ENCODE data around the gene DTNBP1. TPM values are rescaled to one million over a fixed set of nuclear protein-coding genes. Genes with fewer than 3 reads are reported as not detected.

The DTNBP1 gene
- total RNA-seq, 1 experiment from 2014 or later, result 20.7 TPM

- no peaks in the 10 kb centered on the region for H3K9me3 ChIP-seq
- H3K36me3 Mint-ChIP-seq (ENCODE audit: insufficient read depth, unreplicated experiment), result no peaks in the 10 kb centered on the region
- H3K27ac Mint-ChIP-seq (ENCODE audit: unreplicated experiment), result no peak overlapping the region
- H3K4me3 ChIP-seq (ENCODE audit: low read depth, low read length), result no peak overlapping the region
- peaks cover 6% of the 10 kb centered on the region; the same call in 1 of the 2 replicates for H3K4me1 ChIP-seq
- H3K27me3 Mint-ChIP-seq (ENCODE audit: insufficient read depth, unreplicated experiment), result no peaks in the 10 kb centered on the region
- no peak for TF ChIP-seq CTCF (IDR thresholded peaks at IDR 0.05; ENCODE audit: insufficient read depth in 1 of 2, low read depth in 1 of 2, low read length in 1 of 2, severe bottlenecking in 1 of 2, unreplicated experiment in 1 of 2)
- no TSS peak for BruUV-seq (replicated peaks)
- H3K4me1 Mint-ChIP-seq (ENCODE audit: low read depth, unreplicated experiment), result peaks cover 4% of the 10 kb centered on the region
- intact Hi-C loops (cut with micrococcal nuclease; ENCODE audit: unreplicated experiment), result no loop called here
- H3K4me3 Mint-ChIP-seq (ENCODE audit: unreplicated experiment), result no peak overlapping the region
- H3K27me3 ChIP-seq (replicated peaks; ENCODE audit: control insufficient read depth, insufficient read depth, low read length), result no peaks in the 10 kb centered on the region
- no peak for DNase-seq
- POLR2A ChIA-PET, result no interaction called here
- CTCF ChIA-PET, result interaction anchor here (0.6 kb wide), 1 partner anchor 150 kb away, joined by 5 read pairs; no protein-coding TSS in a partner anchor
- H3K36me3 ChIP-seq (ENCODE audit: control insufficient read depth, insufficient read depth, low read length), result no peaks in the 10 kb centered on the region
- H3K9me3 Mint-ChIP-seq (ENCODE audit: unreplicated experiment), result no peaks in the 10 kb centered on the region
These were observed 35.8 kb downstream of the DTNBP1 start for GRCh38 chr6:15626878-15627674.

GRCh38 chr6:15626160-15626559 is 36.7 kb downstream of the DTNBP1 start:
- Histone ChIP-seq H3K4me1 (no peaks in the 10 kb centered on the region), H3K36me3 (ENCODE audit: control insufficient read depth, insufficient read depth, low read length) (no peaks in the 10 kb centered on the region), H3K9me3 (no peaks in the 10 kb centered on the region), H3K27me3 (replicated peaks; ENCODE audit: control insufficient read depth, insufficient read depth, low read length) (no peaks in the 10 kb centered on the region), H3K4me3 (ENCODE audit: low read depth, low read length) (no peak overlapping the region)
- TF ChIP-seq CTCF (IDR thresholded peaks at IDR 0.05; ENCODE audit: insufficient read depth in 1 of 2, low read depth in 1 of 2, low read length in 1 of 2, severe bottlenecking in 1 of 2, unreplicated experiment in 1 of 2), result no peak
- H3K9me3 Mint-ChIP-seq (ENCODE audit: unreplicated experiment), result no peaks in the 10 kb centered on the region
- CTCF ChIA-PET, result interaction anchor here (0.6 kb wide), 1 partner anchor 149 kb away, joined by 5 read pairs; no protein-coding TSS in a partner anchor
- no peaks in the 10 kb centered on the region for H3K36me3 Mint-ChIP-seq (ENCODE audit: insufficient read depth, unreplicated experiment)
- no TSS peak for BruUV-seq (replicated peaks)
- H3K27ac Mint-ChIP-seq (ENCODE audit: unreplicated experiment), result no peak overlapping the region
- H3K4me1 Mint-ChIP-seq (ENCODE audit: low read depth, unreplicated experiment), result peaks cover 8% of the 10 kb centered on the region
- no peak for DNase-seq
- intact Hi-C loops (cut with micrococcal nuclease; ENCODE audit: unreplicated experiment), result no loop called here
- no peak overlapping the region for H3K4me3 Mint-ChIP-seq (ENCODE audit: unreplicated experiment)
- POLR2A ChIA-PET, result interaction anchor here (0.6 kb wide), 1 partner anchor 18 kb away, joined by 6 read pairs; no protein-coding TSS in a partner anchor
- H3K27me3 Mint-ChIP-seq (ENCODE audit: insufficient read depth, unreplicated experiment), result no peaks in the 10 kb centered on the region

- no peaks in the 10 kb centered on the region for H3K36me3 Mint-ChIP-seq (ENCODE audit: insufficient read depth, unreplicated experiment)
- H3K4me3 Mint-ChIP-seq (ENCODE audit: unreplicated experiment), result no peak overlapping the region
- H3K4me1 Mint-ChIP-seq (ENCODE audit: low read depth, unreplicated experiment), result peaks cover 8% of the 10 kb centered on the region
- intact Hi-C loops (cut with micrococcal nuclease; ENCODE audit: unreplicated experiment), result loop anchor here (2.0 to 5.0 kb wide), 2 partner anchors 106 to 133 kb away; no protein-coding TSS in a partner anchor
- peak; percentile 25 to 43 for TF ChIP-seq CTCF (IDR thresholded peaks at IDR 0.05; ENCODE audit: insufficient read depth in 1 of 2, low read depth in 1 of 2, low read length in 1 of 2, severe bottlenecking in 1 of 2, unreplicated experiment in 1 of 2)
- Histone ChIP-seq H3K4me1 (no peaks in the 10 kb centered on the region), H3K9me3 (no peaks in the 10 kb centered on the region), H3K27me3 (replicated peaks; ENCODE audit: control insufficient read depth, insufficient read depth, low read length) (no peaks in the 10 kb centered on the region), H3K4me3 (ENCODE audit: low read depth, low read length) (no peak overlapping the region), H3K36me3 (ENCODE audit: control insufficient read depth, insufficient read depth, low read length) (no peaks in the 10 kb centered on the region)
- H3K9me3 Mint-ChIP-seq (ENCODE audit: unreplicated experiment), result no peaks in the 10 kb centered on the region
- DNase-seq, result no peak
- POLR2A ChIA-PET, result no interaction called here
- no peaks in the 10 kb centered on the region for H3K27me3 Mint-ChIP-seq (ENCODE audit: insufficient read depth, unreplicated experiment)
- CTCF ChIA-PET, result interaction anchor here (1.4 kb wide), 1 partner anchor 1494 kb away, joined by 4 read pairs; no protein-coding TSS in a partner anchor
- no TSS peak for BruUV-seq (replicated peaks)
- H3K27ac Mint-ChIP-seq (ENCODE audit: unreplicated experiment), result no peak overlapping the region
These were observed 39.3 kb downstream of the DTNBP1 start for GRCh38 chr6:15623276-15624116.

All from Caco-2 (cell line).